Measurements from ENCODE around the gene NOL9. TPM values are rescaled to one million over a fixed set of nuclear protein-coding genes. Genes with fewer than 3 reads are reported as not detected.

NOL9 gene
- polyA plus RNA-seq, 1 experiment: 9.5 TPM

- TF ChIP-seq, protein P1, sequence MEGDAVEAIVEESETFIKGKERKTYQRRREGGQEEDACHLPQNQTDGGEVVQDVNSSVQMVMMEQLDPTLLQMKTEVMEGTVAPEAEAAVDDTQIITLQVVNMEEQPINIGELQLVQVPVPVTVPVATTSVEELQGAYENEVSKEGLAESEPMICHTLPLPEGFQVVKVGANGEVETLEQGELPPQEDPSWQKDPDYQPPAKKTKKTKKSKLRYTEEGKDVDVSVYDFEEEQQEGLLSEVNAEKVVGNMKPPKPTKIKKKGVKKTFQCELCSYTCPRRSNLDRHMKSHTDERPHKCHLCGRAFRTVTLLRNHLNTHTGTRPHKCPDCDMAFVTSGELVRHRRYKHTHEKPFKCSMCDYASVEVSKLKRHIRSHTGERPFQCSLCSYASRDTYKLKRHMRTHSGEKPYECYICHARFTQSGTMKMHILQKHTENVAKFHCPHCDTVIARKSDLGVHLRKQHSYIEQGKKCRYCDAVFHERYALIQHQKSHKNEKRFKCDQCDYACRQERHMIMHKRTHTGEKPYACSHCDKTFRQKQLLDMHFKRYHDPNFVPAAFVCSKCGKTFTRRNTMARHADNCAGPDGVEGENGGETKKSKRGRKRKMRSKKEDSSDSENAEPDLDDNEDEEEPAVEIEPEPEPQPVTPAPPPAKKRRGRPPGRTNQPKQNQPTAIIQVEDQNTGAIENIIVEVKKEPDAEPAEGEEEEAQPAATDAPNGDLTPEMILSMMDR (IDR thresholded peaks at IDR 0.05; ENCODE audit: insufficient read depth, low read depth, low read length): no peak
- no peaks in the 10 kb centered on the region for H3K36me3 ChIP-seq (ENCODE audit: control insufficient read depth, insufficient read depth, low read length)
- ChIA-PET CTCF (interaction anchor here (0.6 to 2.3 kb wide), 4 partner anchors 8 to 91 kb away, joined by 3 to 10 read pairs (median 4); partner anchors contain the start of genes NOL9 and TAS1R1), POLR2A (no interaction called here)
- peak overlapping the region; percentile 97 for H3K4me3 ChIP-seq (ENCODE audit: low read depth, low read length)
- no peaks in the 10 kb centered on the region for H3K27me3 ChIP-seq (ENCODE audit: control insufficient read depth, insufficient read depth, low read length)
- DNase-seq (ENCODE audit: low read depth): no peak
Measured at GRCh38 chr1:6580593-6581409, 26.5 kb upstream of the NOL9 start.

- no peak for DNase-seq (ENCODE audit: low read depth)
- Histone ChIP-seq H3K4me3 (ENCODE audit: low read depth, low read length) (peak overlapping the region; percentile 97), H3K36me3 (ENCODE audit: control insufficient read depth, insufficient read depth, low read length) (no peaks in the 10 kb centered on the region), H3K27me3 (ENCODE audit: control insufficient read depth, insufficient read depth, low read length) (no peaks in the 10 kb centered on the region)
- CTCF ChIA-PET: interaction anchor here (0.6 to 2.3 kb wide), 5 partner anchors 9 to 90 kb away, joined by 3 to 10 read pairs (median 3); partner anchors contain the start of genes NOL9 and TAS1R1
- POLR2A ChIA-PET: interaction anchor here (0.7 kb wide), 1 partner anchor 9 kb away, joined by 7 read pairs; no protein-coding TSS in a partner anchor
- TF ChIP-seq, protein P1 (IDR thresholded peaks at IDR 0.05; ENCODE audit: insufficient read depth, low read depth, low read length): no peak
Measured at GRCh38 chr1:6580119-6580592, 25.8 kb upstream of the NOL9 start.

DNA sequence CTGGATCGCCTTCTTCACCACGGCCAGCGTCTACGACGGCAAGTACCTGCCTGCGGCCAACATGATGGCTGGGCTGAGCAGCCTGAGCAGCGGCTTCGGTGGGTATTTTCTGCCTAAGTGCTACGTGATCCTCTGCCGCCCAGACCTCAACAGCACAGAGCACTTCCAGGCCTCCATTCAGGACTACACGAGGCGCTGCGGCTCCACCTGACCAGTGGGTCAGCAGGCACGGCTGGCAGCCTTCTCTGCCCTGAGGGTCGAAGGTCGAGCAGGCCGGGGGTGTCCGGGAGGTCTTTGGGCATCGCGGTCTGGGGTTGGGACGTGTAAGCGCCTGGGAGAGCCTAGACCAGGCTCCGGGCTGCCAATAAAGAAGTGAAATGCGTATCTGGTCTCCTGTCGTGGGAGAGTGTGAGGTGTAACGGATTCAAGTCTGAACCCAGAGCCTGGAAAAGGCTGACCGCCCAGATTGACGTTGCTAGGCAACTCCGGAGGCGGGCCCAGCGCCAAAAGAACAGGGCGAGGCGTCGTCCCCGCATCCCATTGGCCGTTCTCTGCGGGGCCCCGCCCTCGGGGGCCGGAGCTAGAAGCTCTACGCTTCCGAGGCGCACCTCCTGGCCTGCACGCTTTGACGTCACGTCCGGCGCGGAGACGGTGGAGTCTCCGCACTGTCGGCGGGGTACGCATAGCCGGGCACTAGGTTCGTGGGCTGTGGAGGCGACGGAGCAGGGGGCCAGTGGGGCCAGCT lies 25.2 kb upstream of the NOL9 start, which contains the start of gene ZBTB48:
TSS of gene ZBTB48 (plus strand) at position 621 of the 745 bp plus-strand sequence. CDS start 616 bp downstream, outside the sequence.
- Histone ChIP-seq H3K27me3 (ENCODE audit: control insufficient read depth, insufficient read depth, low read length) (no peaks in the 10 kb centered on the region), H3K4me3 (ENCODE audit: low read depth, low read length) (peak within 1 kb of the TSS; percentile 97), H3K36me3 (ENCODE audit: control insufficient read depth, insufficient read depth, low read length) (no peaks in the 10 kb centered on the region)
- POLR2A ChIA-PET: interaction anchor here (0.7 kb wide), 1 partner anchor 9 kb away, joined by 7 read pairs; no protein-coding TSS in a partner anchor
- DNase-seq (ENCODE audit: low read depth): peak; percentile 76
- CTCF ChIA-PET: interaction anchor here (0.6 to 2.3 kb wide), 5 partner anchors 10 to 89 kb away, joined by 3 to 10 read pairs (median 3); partner anchors contain the start of genes NOL9 and TAS1R1
- TF ChIP-seq, protein P1 (IDR thresholded peaks at IDR 0.05; ENCODE audit: insufficient read depth, low read depth, low read length): no peak

DNA sequence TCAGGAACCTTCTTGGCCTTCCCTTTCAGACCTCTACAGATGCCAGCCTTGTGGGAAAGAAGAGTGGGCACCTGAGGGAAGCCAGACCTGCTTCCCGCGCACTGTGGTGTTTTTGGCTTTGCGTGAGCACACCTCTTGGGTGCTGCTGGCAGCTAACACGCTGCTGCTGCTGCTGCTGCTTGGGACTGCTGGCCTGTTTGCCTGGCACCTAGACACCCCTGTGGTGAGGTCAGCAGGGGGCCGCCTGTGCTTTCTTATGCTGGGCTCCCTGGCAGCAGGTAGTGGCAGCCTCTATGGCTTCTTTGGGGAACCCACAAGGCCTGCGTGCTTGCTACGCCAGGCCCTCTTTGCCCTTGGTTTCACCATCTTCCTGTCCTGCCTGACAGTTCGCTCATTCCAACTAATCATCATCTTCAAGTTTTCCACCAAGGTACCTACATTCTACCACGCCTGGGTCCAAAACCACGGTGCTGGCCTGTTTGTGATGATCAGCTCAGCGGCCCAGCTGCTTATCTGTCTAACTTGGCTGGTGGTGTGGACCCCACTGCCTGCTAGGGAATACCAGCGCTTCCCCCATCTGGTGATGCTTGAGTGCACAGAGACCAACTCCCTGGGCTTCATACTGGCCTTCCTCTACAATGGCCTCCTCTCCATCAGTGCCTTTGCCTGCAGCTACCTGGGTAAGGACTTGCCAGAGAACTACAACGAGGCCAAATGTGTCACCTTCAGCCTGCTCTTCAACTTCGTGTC lies 24.5 kb upstream of the NOL9 start:
- Histone ChIP-seq H3K4me3 (ENCODE audit: low read depth, low read length) (no peak overlapping the region), H3K27me3 (ENCODE audit: control insufficient read depth, insufficient read depth, low read length) (no peaks in the 10 kb centered on the region), H3K36me3 (ENCODE audit: control insufficient read depth, insufficient read depth, low read length) (no peaks in the 10 kb centered on the region)
- ChIA-PET CTCF (interaction anchor here (1.1 to 1.3 kb wide), 2 partner anchors 24 to 56 kb away, joined by 4 read pairs; partner anchors contain the start of gene TAS1R1), POLR2A (no interaction called here)
- TF ChIP-seq, protein P1 (IDR thresholded peaks at IDR 0.05; ENCODE audit: insufficient read depth, low read depth, low read length): no peak
- DNase-seq (ENCODE audit: low read depth): no peak
